ENCODE measurements around the gene MMP7.
A peak's percentile ranks its signal among the peaks of the same experiment; 100 is the strongest.

The MMP7 gene

GRCh38 chr11:102495161-102496042, 35.1 kb downstream of the MMP7 start:
- peak; percentile 50 for DNase-seq (ENCODE audit: low read depth, low spot score)

GRCh38 chr11:102494216-102494615, 36.3 kb downstream of the MMP7 start:
- DNase-seq (ENCODE audit: low read depth, low spot score) = no peak

- DNase-seq (ENCODE audit: low read depth, low spot score) = no peak
These were observed 37.0 kb downstream of the MMP7 start for GRCh38 chr11:102493524-102493923.

- DNase-seq (ENCODE audit: low read depth, low spot score) = no peak
These were observed 38.6 kb downstream of the MMP7 start for GRCh38 chr11:102491969-102492368.

GRCh38 chr11:102489186-102490145, 41.1 kb downstream of the MMP7 start:
- no peak for DNase-seq (ENCODE audit: low read depth, low spot score)

- no peak for DNase-seq (ENCODE audit: low read depth, low spot score)
These were observed 42.3 kb downstream of the MMP7 start for GRCh38 chr11:102488208-102488607.

GRCh38 chr11:102487214-102487613, 43.3 kb downstream of the MMP7 start:
- DNase-seq (ENCODE audit: low read depth, low spot score) = no peak

- no peak for DNase-seq (ENCODE audit: low read depth, low spot score)
These were observed 44.0 kb downstream of the MMP7 start for GRCh38 chr11:102486584-102486983.

GRCh38 chr11:102485095-102485722, 45.3 kb downstream of the MMP7 start:
- no peak for DNase-seq (ENCODE audit: low read depth, low spot score)

GRCh38 chr11:102482433-102482832, 48.1 kb downstream of the MMP7 start:
- DNase-seq (ENCODE audit: low read depth, low spot score) = no peak

GRCh38 chr11:102479733-102480132, 50.8 kb downstream of the MMP7 start:
- DNase-seq (ENCODE audit: low read depth, low spot score) = no peak

- DNase-seq (ENCODE audit: low read depth, low spot score) = no peak
These were observed 51.8 kb downstream of the MMP7 start for GRCh38 chr11:102478673-102479299.

GRCh38 chr11:102476812-102477211, 53.7 kb downstream of the MMP7 start:
- DNase-seq (ENCODE audit: low read depth, low spot score) = no peak

GRCh38 chr11:102476069-102476468, 54.5 kb downstream of the MMP7 start:
- no peak for DNase-seq (ENCODE audit: low read depth, low spot score)

GRCh38 chr11:102473543-102473942, 57.0 kb downstream of the MMP7 start:
- no peak for DNase-seq (ENCODE audit: low read depth, low spot score)

- DNase-seq (ENCODE audit: low read depth, low spot score) = no peak
These were observed 58.4 kb downstream of the MMP7 start for GRCh38 chr11:102472127-102472526.

GRCh38 chr11:102471474-102471873, 59.1 kb downstream of the MMP7 start:
- DNase-seq (ENCODE audit: low read depth, low spot score) = no peak

All from iPS DF 19.7 (cell line).